NCI-H510A (cell line): ENCODE data around the gene ACE2.

Experiments
- DNase-seq: peaks from one replicate; lab custom pipeline; 2025; lab: John Stamatoyannopoulos, UW

Gene ACE2

GRCh38 chrX:15574017-15574416, 26.7 kb downstream of the ACE2 start:
- no peak for DNase-seq

- no peak for DNase-seq
Observed at GRCh38 chrX:15570145-15570544, 30.6 kb downstream of the ACE2 start.

- DNase-seq: no peak
Observed at GRCh38 chrX:15567886-15568616, 32.7 kb downstream of the ACE2 start.

- no peak for DNase-seq
Observed at GRCh38 chrX:15567267-15567666, 33.5 kb downstream of the ACE2 start.

GRCh38 chrX:15566244-15566643, 34.5 kb downstream of the ACE2 start:
- DNase-seq: no peak

- peak; percentile 17 for DNase-seq
Observed at GRCh38 chrX:15564981-15565579, 35.7 kb downstream of the ACE2 start.

- no peak for DNase-seq
Observed at GRCh38 chrX:15563056-15563455, 37.7 kb downstream of the ACE2 start.

- DNase-seq: no peak
Observed at GRCh38 chrX:15560924-15561323, 39.8 kb downstream of the ACE2 start.

- no peak for DNase-seq
Observed at GRCh38 chrX:15559227-15559626, 41.5 kb downstream of the ACE2 start.

GRCh38 chrX:15549189-15550012, 51.4 kb downstream of the ACE2 start:
- no peak for DNase-seq

GRCh38 chrX:15547356-15547755, 53.4 kb downstream of the ACE2 start:
- DNase-seq: no peak

- DNase-seq: no peak
Observed at GRCh38 chrX:15546745-15547144, 54.0 kb downstream of the ACE2 start.

GRCh38 chrX:15530318-15530717, 70.4 kb downstream of the ACE2 start:
- peak; percentile 15 for DNase-seq

GRCh38 chrX:15529165-15529564, 71.6 kb downstream of the ACE2 start:
- DNase-seq: no peak

GRCh38 chrX:15525664-15526416, 74.9 kb downstream of the ACE2 start:
- peak; percentile 9 for DNase-seq

- no peak for DNase-seq
Observed at GRCh38 chrX:15524417-15524816, 76.3 kb downstream of the ACE2 start.

GRCh38 chrX:15523088-15523487, 77.7 kb downstream of the ACE2 start:
- no peak for DNase-seq

- no peak for DNase-seq
Observed at GRCh38 chrX:15522464-15522863, 78.3 kb downstream of the ACE2 start.

GRCh38 chrX:15515931-15516330, 84.8 kb downstream of the ACE2 start:
- no peak for DNase-seq

- DNase-seq: no peak
Observed at GRCh38 chrX:15514279-15514678, 86.5 kb downstream of the ACE2 start.

- DNase-seq: no peak
Observed at GRCh38 chrX:15512401-15512965, 88.3 kb downstream of the ACE2 start.

- DNase-seq: no peak
Observed at GRCh38 chrX:15511563-15511962, 89.2 kb downstream of the ACE2 start.
